IPS-18a (cell line): ENCODE data around the gene EXOSC10.
A peak's percentile ranks its signal among the peaks of the same experiment; 100 is the strongest.
"Not testable (repeated sequence)": the region's sequence is repeated elsewhere in the genome, so short reads cannot be mapped to it uniquely, and the experiment has no call there.

Source experiments
- H3K27ac ChIP-seq: one replicate; pipeline ENCODE4 v1.5.1; 2013; ENCODE audit warnings: low read length
- H3K27me3 ChIP-seq: one replicate; pipeline ENCODE4 v1.6.1; 2013; ENCODE audit warnings: mild to moderate bottlenecking, low read length; ENCODE audit not compliant: control insufficient read depth, insufficient read depth
- H3K36me3 ChIP-seq: one replicate; pipeline ENCODE4 v1.6.1; 2013; ENCODE audit warnings: low read depth, low read length; ENCODE audit not compliant: control insufficient read depth
- H3K4me1 ChIP-seq: one replicate; pipeline ENCODE4 v1.6.1; 2013; ENCODE audit warnings: low read depth, low read length; ENCODE audit not compliant: control insufficient read depth
- H3K4me3 ChIP-seq: one replicate; pipeline ENCODE4 v1.5.1; 2013; ENCODE audit warnings: low read length
- H3K9ac ChIP-seq: one replicate; pipeline ENCODE4 v1.6.1; 2013; ENCODE audit warnings: mild to moderate bottlenecking, low read length, moderate library complexity
- H3K9me3 ChIP-seq: one replicate; pipeline ENCODE4 v1.6.1; 2013; ENCODE audit warnings: low read depth, low read length; ENCODE audit not compliant: control insufficient read depth

EXOSC10 gene

DNA sequence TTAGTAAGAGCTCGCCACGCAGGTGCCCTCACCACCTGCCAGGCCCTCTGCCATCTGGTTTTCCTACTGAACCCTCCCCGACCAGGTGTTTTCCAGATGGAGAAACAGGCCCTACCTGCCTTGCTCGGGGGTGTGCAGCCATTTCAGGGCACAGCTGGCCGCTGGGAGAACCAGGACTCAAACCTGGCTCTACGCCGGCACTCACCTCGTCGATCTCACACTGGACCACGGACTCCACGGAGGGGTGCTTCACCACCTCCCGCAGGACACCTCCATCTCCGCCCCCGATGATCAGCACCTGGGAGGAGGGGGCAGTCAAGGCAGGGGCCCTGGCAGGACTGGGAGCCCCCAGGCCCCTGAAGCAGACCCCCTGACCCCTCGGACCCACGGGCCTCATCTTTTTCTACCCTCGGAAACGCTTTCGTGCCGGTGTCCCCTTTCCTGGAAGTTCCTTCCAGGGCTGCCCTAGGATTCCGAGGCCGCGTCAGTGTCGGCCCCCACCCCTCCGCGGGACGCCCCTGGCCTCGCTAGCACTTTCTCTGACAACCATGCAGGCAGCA, 41.0 kb downstream of the EXOSC10 start:
- Histone ChIP-seq H3K4me1 (no peaks in the 10 kb centered on the region), H3K27me3 (no peaks in the 10 kb centered on the region), H3K36me3 (peaks cover 26% of the 10 kb centered on the region), H3K9ac (peak overlapping the region; percentile 73), H3K9me3 (no peaks in the 10 kb centered on the region), H3K27ac (no peak overlapping the region), H3K4me3 (peak overlapping the region; percentile 84)

DNA sequence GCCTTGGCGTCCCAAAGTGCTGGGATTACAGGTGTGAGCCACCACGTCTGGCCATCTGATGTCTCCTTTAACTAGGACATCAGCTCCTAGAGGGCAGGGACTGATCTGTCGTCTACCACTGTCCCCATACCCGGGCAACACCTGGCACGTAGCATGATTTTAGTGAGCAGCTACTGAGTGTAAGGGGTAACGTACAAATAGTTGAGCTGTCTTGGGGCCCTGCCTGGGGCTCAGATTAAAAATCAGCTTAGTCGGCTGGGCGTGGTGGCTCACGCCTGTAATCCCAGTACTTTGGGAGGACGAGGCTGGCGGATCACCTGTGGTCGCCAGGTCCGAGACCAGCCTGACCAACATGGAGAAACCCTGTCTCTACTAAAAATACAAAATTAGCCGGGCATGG, 41.6 kb downstream of the EXOSC10 start:
- Histone ChIP-seq H3K27ac (no peak overlapping the region), H3K27me3 (no peaks in the 10 kb centered on the region), H3K4me3 (no peak overlapping the region), H3K9me3 (no peaks in the 10 kb centered on the region), H3K36me3 (peaks cover 22% of the 10 kb centered on the region), H3K9ac (no peak overlapping the region), H3K4me1 (no peaks in the 10 kb centered on the region)

GRCh38 chr1:11057477-11057876, 42.2 kb downstream of the EXOSC10 start:
- Histone ChIP-seq H3K4me1 (no peaks in the 10 kb centered on the region), H3K9me3 (no peaks in the 10 kb centered on the region), H3K36me3 (peaks cover 21% of the 10 kb centered on the region), H3K9ac (no peak overlapping the region), H3K4me3 (no peak overlapping the region), H3K27me3 (no peaks in the 10 kb centered on the region), H3K27ac (no peak overlapping the region)

GRCh38 chr1:11056504-11056903, 43.2 kb downstream of the EXOSC10 start:
- H3K27ac ChIP-seq = no peak overlapping the region
- H3K4me3 ChIP-seq = no peak overlapping the region
- H3K27me3 ChIP-seq = no peaks in the 10 kb centered on the region
- H3K9me3 ChIP-seq = no peaks in the 10 kb centered on the region
- H3K9ac ChIP-seq = no peak overlapping the region
- peaks cover 4% of the 10 kb centered on the region for H3K4me1 ChIP-seq
- peaks cover 21% of the 10 kb centered on the region for H3K36me3 ChIP-seq

DNA sequence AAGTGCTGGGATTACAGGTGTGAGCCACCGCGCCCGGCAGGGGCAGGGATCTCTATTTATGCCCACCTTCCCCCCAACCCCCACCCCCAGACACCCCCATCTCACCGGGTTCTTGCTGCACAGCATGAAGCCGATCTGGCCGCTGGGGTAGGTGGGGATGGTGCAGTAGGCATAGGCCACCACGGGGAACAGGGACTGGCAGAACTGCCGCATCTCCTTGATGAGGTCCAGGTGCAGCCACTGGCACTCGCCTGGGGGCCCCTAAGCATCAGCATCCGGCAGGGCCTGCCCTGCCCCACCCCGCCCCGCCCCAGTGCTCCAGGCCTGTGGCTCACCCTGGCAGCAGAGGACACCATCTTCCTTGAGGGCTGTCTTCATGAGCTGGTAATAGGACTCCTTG, 44.0 kb downstream of the EXOSC10 start:
- no peaks in the 10 kb centered on the region for H3K9me3 ChIP-seq
- H3K36me3 ChIP-seq = peaks cover 21% of the 10 kb centered on the region
- H3K27ac ChIP-seq = no peak overlapping the region
- no peaks in the 10 kb centered on the region for H3K27me3 ChIP-seq
- H3K4me3 ChIP-seq = no peak overlapping the region
- no peak overlapping the region for H3K9ac ChIP-seq
- peaks cover 4% of the 10 kb centered on the region for H3K4me1 ChIP-seq

DNA sequence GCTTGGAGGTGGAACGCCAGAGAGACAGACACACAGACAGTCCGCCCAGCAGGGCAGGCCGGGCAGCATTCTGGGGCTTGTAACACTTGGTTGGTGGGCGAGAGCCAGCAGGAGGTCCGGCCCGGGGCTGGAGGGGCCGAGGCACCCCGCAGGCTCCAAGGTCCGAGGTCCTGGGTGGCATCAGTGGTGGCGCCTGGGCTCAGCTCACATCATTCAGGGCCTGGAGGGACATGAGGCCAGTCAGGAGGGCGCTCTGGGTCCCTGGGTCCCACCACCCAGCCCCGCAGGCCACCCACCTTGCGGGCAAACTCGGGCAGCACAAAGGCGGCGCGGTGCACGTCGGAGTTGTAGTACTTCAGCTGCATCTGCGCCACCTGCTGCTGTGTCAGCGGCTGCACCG, 45.0 kb downstream of the EXOSC10 start:
- Histone ChIP-seq H3K27me3 (no peaks in the 10 kb centered on the region), H3K9me3 (no peaks in the 10 kb centered on the region), H3K9ac (no peak overlapping the region), H3K27ac (no peak overlapping the region), H3K4me1 (peaks cover 4% of the 10 kb centered on the region), H3K4me3 (no peak overlapping the region), H3K36me3 (peaks cover 21% of the 10 kb centered on the region)

DNA sequence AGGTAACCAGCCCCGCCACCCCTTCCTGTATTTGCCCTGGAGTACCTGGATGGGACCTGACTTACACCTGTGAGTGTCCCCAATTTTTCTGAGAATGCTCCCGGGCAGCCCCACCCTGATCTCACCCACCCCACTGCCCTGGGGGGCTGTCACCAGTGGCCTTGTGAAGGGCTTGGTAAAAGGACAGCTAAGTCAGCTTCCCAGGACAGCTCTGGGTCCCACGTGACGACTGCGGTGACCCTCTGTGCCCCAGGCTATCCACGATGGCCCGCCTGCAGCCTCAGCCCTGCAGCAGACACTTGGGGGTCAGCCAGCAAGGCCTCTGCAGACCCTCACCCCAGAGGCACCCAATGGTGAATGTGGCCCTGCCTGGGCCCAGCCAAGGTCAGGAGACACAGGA, 45.5 kb downstream of the EXOSC10 start:
- peaks cover 4% of the 10 kb centered on the region for H3K4me1 ChIP-seq
- no peaks in the 10 kb centered on the region for H3K9me3 ChIP-seq
- no peak overlapping the region for H3K27ac ChIP-seq
- H3K9ac ChIP-seq = no peak overlapping the region
- no peaks in the 10 kb centered on the region for H3K27me3 ChIP-seq
- H3K36me3 ChIP-seq = peaks cover 21% of the 10 kb centered on the region
- no peak overlapping the region for H3K4me3 ChIP-seq

DNA sequence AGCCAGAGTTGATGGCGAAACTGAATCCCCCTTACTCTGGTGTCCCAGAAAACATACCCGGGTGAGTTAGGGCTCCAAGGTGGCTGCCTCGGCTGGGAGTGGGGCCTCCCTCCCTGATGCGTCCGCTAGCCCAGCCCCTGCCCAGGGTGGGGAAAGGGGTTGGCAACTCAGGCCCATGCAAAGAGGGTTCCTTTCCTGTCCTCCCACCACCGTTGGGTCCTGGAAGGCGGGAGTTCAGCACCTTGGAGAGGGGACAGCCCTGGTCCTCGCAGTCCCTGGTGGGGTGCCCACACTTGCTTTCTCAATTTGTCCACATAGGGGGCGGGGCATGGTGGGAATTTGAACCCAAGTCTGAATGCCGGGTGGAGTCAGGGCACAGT, 45.9 kb downstream of the EXOSC10 start:
- H3K27ac ChIP-seq = no peak overlapping the region
- no peaks in the 10 kb centered on the region for H3K27me3 ChIP-seq
- H3K9ac ChIP-seq = no peak overlapping the region
- H3K4me3 ChIP-seq = no peak overlapping the region
- H3K9me3 ChIP-seq = no peaks in the 10 kb centered on the region
- H3K36me3 ChIP-seq = peaks cover 21% of the 10 kb centered on the region
- H3K4me1 ChIP-seq = peaks cover 4% of the 10 kb centered on the region

- no peak overlapping the region for H3K27ac ChIP-seq
- no peak overlapping the region for H3K9ac ChIP-seq
Observed at GRCh38 chr1:11052839-11053757, 46.6 kb downstream of the EXOSC10 start.

DNA sequence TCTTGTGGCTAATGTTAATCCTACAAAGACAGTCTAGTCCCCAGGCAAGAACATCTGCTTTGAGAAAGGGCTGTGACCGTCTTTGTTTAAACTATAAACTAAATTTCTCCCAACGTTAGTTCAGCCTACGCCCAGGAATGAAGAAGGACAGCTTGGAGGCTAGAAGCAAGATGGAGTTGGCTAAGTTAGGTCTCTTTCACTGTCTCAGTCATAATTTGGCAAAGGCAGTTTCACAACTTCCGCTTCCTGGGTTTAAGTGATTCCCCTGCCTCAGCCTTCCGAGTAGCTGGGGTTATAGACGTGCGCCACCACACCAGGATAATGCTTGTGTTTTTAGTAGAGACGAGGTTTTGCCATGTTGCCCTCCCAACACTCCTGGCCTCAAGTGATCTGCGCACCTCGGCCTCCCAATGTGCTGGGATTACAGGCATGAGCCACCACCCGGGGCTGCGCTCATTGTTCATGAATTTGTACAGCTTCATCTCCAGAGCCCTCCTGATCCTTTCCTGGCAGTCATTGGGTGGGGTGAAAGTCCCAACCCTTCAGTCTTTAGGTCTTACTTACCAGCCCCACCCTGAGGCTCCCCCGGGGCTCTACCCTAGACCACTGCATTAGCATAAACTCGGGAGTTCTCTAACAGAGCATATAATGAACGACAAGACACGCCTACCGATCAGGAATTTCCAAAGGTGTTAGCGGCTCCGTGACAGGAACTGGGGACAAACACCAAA, 47.7 kb downstream of the EXOSC10 start:
- Histone ChIP-seq H3K4me3 (no peak overlapping the region), H3K9ac (no peak overlapping the region), H3K4me1 (peaks cover 4% of the 10 kb centered on the region), H3K27ac (no peak overlapping the region), H3K27me3 (no peaks in the 10 kb centered on the region), H3K9me3 (no peaks in the 10 kb centered on the region), H3K36me3 (peaks cover 16% of the 10 kb centered on the region)

More at GRCh38 chr1:11052839-11053757, 46.6 kb downstream of the EXOSC10 start:
- peaks cover 4% of the 10 kb centered on the region for H3K4me1 ChIP-seq
- no peaks in the 10 kb centered on the region for H3K27me3 ChIP-seq
- H3K4me3 ChIP-seq = no peak overlapping the region
- H3K9me3 ChIP-seq = no peaks in the 10 kb centered on the region
- peaks cover 19% of the 10 kb centered on the region for H3K36me3 ChIP-seq

DNA sequence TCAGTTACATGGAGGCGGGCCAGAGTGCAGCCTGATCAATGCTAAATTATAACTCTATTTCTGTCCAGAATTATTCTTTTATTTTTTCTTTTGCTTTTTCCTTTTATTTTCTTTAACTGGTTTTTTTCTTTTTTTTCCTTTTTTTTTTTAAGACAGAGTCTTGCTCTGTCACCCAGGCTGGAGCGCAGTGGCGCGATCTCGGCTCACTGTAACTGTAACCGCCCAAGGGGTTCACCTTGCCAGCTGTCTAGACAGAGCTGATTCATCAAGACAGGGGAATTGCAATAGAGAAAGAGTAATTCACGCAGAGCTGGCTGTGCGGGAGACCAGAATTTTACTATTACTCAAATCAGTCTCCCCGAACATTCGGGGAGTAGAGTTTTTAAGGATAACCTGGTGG, 48.5 kb downstream of the EXOSC10 start:
- not testable (repeated sequence) for H3K9ac ChIP-seq, H3K27ac ChIP-seq, H3K27me3 ChIP-seq, H3K36me3 ChIP-seq, H3K4me3 ChIP-seq, H3K9me3 ChIP-seq, H3K4me1 ChIP-seq
